Astrocyte (in vitro differentiated cells and primary cell): ENCODE measurements around the gene FSHB. TPM values are rescaled to one million over a fixed set of nuclear protein-coding genes. Genes with fewer than 3 reads are reported as not detected.

Experiments used
- DNase-seq: peaks from one replicate; pipeline ENCODE4 v3.0.0-alpha.2; 2010; ENCODE audit warnings: low read depth
- FAIRE-seq: peaks from 2 replicates; lab custom pipeline; 2011; peaks lifted over from hg19 to GRCh38; lab: Jason Lieb, UNC
- H2AFZ ChIP-seq: 2 replicates; pipeline ENCODE4 v1.6.0; 2012; ENCODE audit warnings: low read depth, low read length, inconsistent platforms
- H3K27ac ChIP-seq: 2 replicates; pipeline ENCODE4 v1.5.1; 2011; ENCODE audit warnings: low read depth, low read length, inconsistent platforms
- H3K27me3 ChIP-seq: 2 replicates; pipeline ENCODE4 v1.6.0; 2011; ENCODE audit warnings: low read length, inconsistent platforms; ENCODE audit not compliant: insufficient read depth
- H3K36me3 ChIP-seq: 2 replicates; pipeline ENCODE4 v1.5.1; 2011; ENCODE audit warnings: low read length, inconsistent platforms; ENCODE audit not compliant: insufficient read depth
- H3K4me1 ChIP-seq: 2 replicates; pipeline ENCODE4 v1.5.1; 2011; ENCODE audit warnings: low read length, inconsistent platforms; ENCODE audit not compliant: insufficient read depth
- H3K4me2 ChIP-seq: 2 replicates; pipeline ENCODE4 v1.6.0; 2012; ENCODE audit warnings: low read length, inconsistent platforms
- H3K4me3 ChIP-seq: 2 replicates; pipeline ENCODE4 v1.5.1; 2011; ENCODE audit warnings: low read depth, mild to moderate bottlenecking, low read length, inconsistent platforms; ENCODE audit not compliant: insufficient read depth
- H3K79me2 ChIP-seq: 2 replicates; pipeline ENCODE4 v1.6.0; 2012; ENCODE audit warnings: mild to moderate bottlenecking, low read length, inconsistent platforms; ENCODE audit not compliant: insufficient read depth
- H3K9ac ChIP-seq: 2 replicates; pipeline ENCODE4 v1.6.0; 2012; ENCODE audit warnings: mild to moderate bottlenecking, low read length, inconsistent platforms
- H3K9me3 ChIP-seq: 2 replicates; pipeline ENCODE4 v1.5.1; 2012; ENCODE audit warnings: low read depth, mild to moderate bottlenecking, low read length, inconsistent platforms; ENCODE audit not compliant: insufficient read depth
- H4K20me1 ChIP-seq: 2 replicates; pipeline ENCODE4 v1.6.0; 2012; ENCODE audit warnings: low read length, inconsistent platforms; ENCODE audit not compliant: insufficient read depth
- H3K27ac Mint-ChIP-seq: one replicate; pipeline ENCODE4 v1.8.0; 2021; ENCODE audit warnings: mild to moderate bottlenecking, mixed read lengths; ENCODE audit not compliant: unreplicated experiment
- H3K27me3 Mint-ChIP-seq: one replicate; pipeline ENCODE4 v1.8.0; 2021; ENCODE audit warnings: low read depth, mixed read lengths; ENCODE audit not compliant: unreplicated experiment
- H3K36me3 Mint-ChIP-seq: one replicate; pipeline ENCODE4 v1.8.0; 2021; ENCODE audit warnings: low read depth, mixed read lengths; ENCODE audit not compliant: unreplicated experiment
- H3K4me1 Mint-ChIP-seq: one replicate; pipeline ENCODE4 v1.8.0; 2021; ENCODE audit warnings: low read depth, mixed read lengths; ENCODE audit not compliant: unreplicated experiment
- H3K4me3 Mint-ChIP-seq: one replicate; pipeline ENCODE4 v1.8.0; 2021; ENCODE audit warnings: mild to moderate bottlenecking, moderate library complexity, mixed read lengths; ENCODE audit not compliant: unreplicated experiment
- H3K9me3 Mint-ChIP-seq: one replicate; pipeline ENCODE4 v1.8.0; 2021; ENCODE audit warnings: mild to moderate bottlenecking, mixed read lengths; ENCODE audit not compliant: unreplicated experiment
- CTCF ChIP-seq: IDR thresholded peaks from 2 replicates; pipeline ENCODE4 v1.5.1; 2011; ENCODE audit warnings: low read depth, mild to moderate bottlenecking, inconsistent platforms, low read length, moderate library complexity; ENCODE audit not compliant: insufficient read depth
- EZH2 ChIP-seq: IDR thresholded peaks from 2 replicates; pipeline ENCODE4 v1.6.1; 2012; ENCODE audit warnings: mild to moderate bottlenecking, low read length, inconsistent platforms; ENCODE audit not compliant: insufficient read depth
- total RNA-seq: library from RNA; stranded (reverse); gene quantifications from 2 replicates; pipeline ENCODE4 v1.2.1, GENCODE V29; 2021

Gene FSHB
- total RNA-seq, 1 donor from 2014 or later = not detected

- no peaks in the 10 kb centered on the region for H3K4me1 Mint-ChIP-seq
- no peaks in the 10 kb centered on the region for H3K36me3 Mint-ChIP-seq
- Histone ChIP-seq H3K4me3 (no peak overlapping the region), H3K36me3 (no peaks in the 10 kb centered on the region), H3K9me3 (no peaks in the 10 kb centered on the region), H3K79me2 (no peaks in the 10 kb centered on the region), H2AFZ (no peak overlapping the region), H3K4me1 (no peaks in the 10 kb centered on the region), H3K9ac (no peak overlapping the region), H4K20me1 (no peaks in the 10 kb centered on the region), H3K4me2 (no peak overlapping the region), H3K27ac (no peak overlapping the region), H3K27me3 (no peaks in the 10 kb centered on the region)
- H3K27me3 Mint-ChIP-seq = no peaks in the 10 kb centered on the region
- no peak for DNase-seq
- no peak for FAIRE-seq
- H3K9me3 Mint-ChIP-seq = peaks cover 4% of the 10 kb centered on the region
- no peak overlapping the region for H3K27ac Mint-ChIP-seq
- no peak for TF ChIP-seq EZH2
- no peak for TF ChIP-seq CTCF
- no peak overlapping the region for H3K4me3 Mint-ChIP-seq
Measured at GRCh38 chr11:30228323-30228884, 2.4 kb upstream of the FSHB start.

- DNase-seq = no peak
- no peaks in the 10 kb centered on the region for H3K36me3 Mint-ChIP-seq
- H3K27me3 Mint-ChIP-seq = no peaks in the 10 kb centered on the region
- H3K27ac Mint-ChIP-seq = no peak overlapping the region
- H3K4me1 Mint-ChIP-seq = peaks cover 6% of the 10 kb centered on the region
- TF ChIP-seq CTCF (no peak), EZH2 (no peak)
- Histone ChIP-seq H3K79me2 (no peaks in the 10 kb centered on the region), H3K36me3 (no peaks in the 10 kb centered on the region), H3K27ac (no peak overlapping the region), H3K9ac (no peak overlapping the region), H3K4me2 (no peak overlapping the region), H3K9me3 (no peaks in the 10 kb centered on the region), H4K20me1 (no peaks in the 10 kb centered on the region), H3K4me1 (peaks cover 6% of the 10 kb centered on the region), H3K27me3 (no peaks in the 10 kb centered on the region), H3K4me3 (no peak overlapping the region), H2AFZ (no peak overlapping the region)
- H3K4me3 Mint-ChIP-seq = no peak overlapping the region
- no peak for FAIRE-seq
- H3K9me3 Mint-ChIP-seq = no peaks in the 10 kb centered on the region
Measured at GRCh38 chr11:30239025-30239424, 8.2 kb downstream of the FSHB start.

- Histone ChIP-seq H3K4me3 (no peak overlapping the region), H3K36me3 (no peaks in the 10 kb centered on the region), H3K4me1 (peaks cover 19% of the 10 kb centered on the region), H3K9me3 (no peaks in the 10 kb centered on the region), H3K27me3 (no peaks in the 10 kb centered on the region), H3K9ac (no peak overlapping the region), H3K27ac (no peak overlapping the region), H3K4me2 (peak overlapping the region; percentile 31), H2AFZ (no peak overlapping the region), H4K20me1 (no peaks in the 10 kb centered on the region), H3K79me2 (no peaks in the 10 kb centered on the region)
- Mint-ChIP-seq H3K9me3 (no peaks in the 10 kb centered on the region), H3K4me3 (no peak overlapping the region), H3K27me3 (no peaks in the 10 kb centered on the region), H3K27ac (peak overlapping the region; percentile 28), H3K36me3 (no peaks in the 10 kb centered on the region), H3K4me1 (peaks cover 19% of the 10 kb centered on the region)
- no peak for TF ChIP-seq CTCF
- TF ChIP-seq EZH2 = no peak
- FAIRE-seq (peak; percentile 59), DNase-seq (peak; percentile 81)
Measured at GRCh38 chr11:30244265-30244664, 13.5 kb downstream of the FSHB start.
